ENCODE results near the gene NDUFA8.
"Not testable (repeated sequence)": the region's sequence is repeated elsewhere in the genome, so short reads cannot be mapped to it uniquely, and the experiment has no call there.

The NDUFA8 gene

GRCh38 chr9:122120316-122121071, 39.1 kb downstream of the NDUFA8 start:
- DNase-seq (ENCODE audit: low spot score), result no peak

- no peak for DNase-seq (ENCODE audit: low spot score)
Measured at GRCh38 chr9:122119721-122120120, 39.9 kb downstream of the NDUFA8 start.

GRCh38 chr9:122119166-122119521, 40.4 kb downstream of the NDUFA8 start:
- DNase-seq (ENCODE audit: low spot score), result no peak

GRCh38 chr9:122118343-122119165, 41.0 kb downstream of the NDUFA8 start:
- DNase-seq (ENCODE audit: low spot score), result no peak

- not testable (repeated sequence) for DNase-seq (ENCODE audit: low spot score)
Measured at GRCh38 chr9:122117241-122117640, 42.3 kb downstream of the NDUFA8 start.

GRCh38 chr9:122116448-122117173, 43.0 kb downstream of the NDUFA8 start:
- DNase-seq (ENCODE audit: low spot score), result no peak

- DNase-seq (ENCODE audit: low spot score), result no peak
Measured at GRCh38 chr9:122116040-122116439, 43.5 kb downstream of the NDUFA8 start.

GRCh38 chr9:122115176-122116035, 44.2 kb downstream of the NDUFA8 start:
- DNase-seq (ENCODE audit: low spot score), result no peak

- DNase-seq (ENCODE audit: low spot score), result no peak
Measured at GRCh38 chr9:122113574-122113973, 46.0 kb downstream of the NDUFA8 start.

GRCh38 chr9:122112238-122112637, 47.3 kb downstream of the NDUFA8 start:
- DNase-seq (ENCODE audit: low spot score), result no peak

GRCh38 chr9:122111413-122112085, 48.0 kb downstream of the NDUFA8 start:
- DNase-seq (ENCODE audit: low spot score), result no peak

GRCh38 chr9:122110100-122110833, 49.3 kb downstream of the NDUFA8 start:
- no peak for DNase-seq (ENCODE audit: low spot score)

GRCh38 chr9:122109035-122109813, 50.4 kb downstream of the NDUFA8 start:
- DNase-seq (ENCODE audit: low spot score), result no peak

GRCh38 chr9:122107291-122107805, 52.2 kb downstream of the NDUFA8 start:
- no peak for DNase-seq (ENCODE audit: low spot score)

GRCh38 chr9:122106576-122106975, 53.0 kb downstream of the NDUFA8 start:
- DNase-seq (ENCODE audit: low spot score), result no peak

GRCh38 chr9:122103985-122104384, 55.6 kb downstream of the NDUFA8 start:
- no peak for DNase-seq (ENCODE audit: low spot score)

- DNase-seq (ENCODE audit: low spot score), result no peak
Measured at GRCh38 chr9:122102156-122102555, 57.4 kb downstream of the NDUFA8 start.

GRCh38 chr9:122100756-122101155, 58.8 kb downstream of the NDUFA8 start:
- no peak for DNase-seq (ENCODE audit: low spot score)

- peak; percentile 66 for DNase-seq (ENCODE audit: low spot score)
Measured at GRCh38 chr9:122099271-122099869, 60.2 kb downstream of the NDUFA8 start.

Measured in SW480 (cell line).